ENCODE data around the gene GNS. TPM values are rescaled to one million over a fixed set of nuclear protein-coding genes. Genes with fewer than 3 reads are reported as not detected.

Gene GNS
- total RNA-seq, 1 experiment from 2014 or later, result 55.1 TPM

- POLR2A ChIA-PET (ENCODE audit: unreplicated experiment), result no interaction called here
- no peaks in the 10 kb centered on the region for H4K20me1 ChIP-seq (ENCODE audit: low read length)
Observed at GRCh38 chr12:64681200-64682052, 77.8 kb downstream of the GNS start.

DNA sequence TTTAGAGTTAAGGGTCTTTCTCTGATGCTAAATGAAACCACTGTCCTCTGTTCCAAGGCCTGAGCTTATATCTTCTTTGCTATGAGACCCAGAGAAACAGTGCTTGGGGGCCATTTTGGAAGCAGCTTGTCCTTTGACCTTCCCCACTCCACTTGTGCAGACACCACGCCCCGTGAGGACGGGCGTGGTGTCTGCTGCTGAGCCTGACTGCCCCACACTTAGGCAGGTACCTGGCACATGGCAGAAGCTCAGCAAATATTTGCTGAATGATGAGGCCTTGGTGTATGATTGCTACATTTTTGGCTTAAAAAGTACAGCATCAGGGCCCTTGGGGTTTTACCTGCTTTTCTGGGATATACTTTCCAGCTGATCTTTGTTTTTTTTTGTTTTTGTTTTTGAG is 79.0 kb downstream of the GNS start:
- Histone ChIP-seq H3K4me2 (ENCODE audit: low read length) (peak overlapping the region; percentile 88), H2AFZ (ENCODE audit: low read length) (peak overlapping the region; percentile 54), H3K27me3 (ENCODE audit: low read length) (no peaks in the 10 kb centered on the region), H4K20me1 (ENCODE audit: low read length) (no peaks in the 10 kb centered on the region), H3K27ac (ENCODE audit: low read length) (peak overlapping the region; percentile 93), H3K79me2 (ENCODE audit: low read length) (peaks cover 38% of the 10 kb centered on the region), H3F3A (ENCODE audit: low read length, unreplicated experiment) (peaks cover 3% of the 10 kb centered on the region), H3K9me2 (replicated peaks; ENCODE audit: low read length) (no peaks in the 10 kb centered on the region), H3K4me3 (ENCODE audit: low read length) (peak overlapping the region; percentile 65), H3K9ac (ENCODE audit: low read length) (peak overlapping the region; percentile 65), H3K9me3 (ENCODE audit: low read length) (no peaks in the 10 kb centered on the region), H3K4me1 (ENCODE audit: insufficient read depth, low read length) (peaks cover 44% of the 10 kb centered on the region), H3K36me3 (ENCODE audit: low read depth, low read length) (no peaks in the 10 kb centered on the region)
- ChIA-PET POLR2A (ENCODE audit: unreplicated experiment) (no interaction called here), CTCF (no interaction called here)
- BruUV-seq (replicated peaks), result no TSS peak
- intact Hi-C loops (cut with micrococcal nuclease), result no loop called here
- DNase-seq (peak; percentile 90), ATAC-seq (peak; percentile 81)
- TF ChIP-seq EZH2 (IDR thresholded peaks at IDR 0.05; ENCODE audit: low read length, unreplicated experiment), result no peak
- no peak for TF ChIP-seq EZH2phosphoT487 (IDR thresholded peaks at IDR 0.05; ENCODE audit: borderline replicate concordance, low read length)

More at GRCh38 chr12:64681200-64682052, 77.8 kb downstream of the GNS start:
- H3K4me1 ChIP-seq (ENCODE audit: insufficient read depth, low read length), result peaks cover 36% of the 10 kb centered on the region
- peaks cover 3% of the 10 kb centered on the region for H3F3A ChIP-seq (ENCODE audit: low read length, unreplicated experiment)
- no peak for ATAC-seq
- H3K9me3 ChIP-seq (ENCODE audit: low read length), result no peaks in the 10 kb centered on the region
- no peak overlapping the region for H3K9ac ChIP-seq (ENCODE audit: low read length)
- TF ChIP-seq EZH2phosphoT487 (IDR thresholded peaks at IDR 0.05; ENCODE audit: borderline replicate concordance, low read length), result no peak
- no peak for TF ChIP-seq CTCF (conservative IDR thresholded peaks at IDR 0.05; ENCODE audit: low read depth, low read length)
- TF ChIP-seq EZH2 (IDR thresholded peaks at IDR 0.05; ENCODE audit: low read length, unreplicated experiment), result no peak
- H3K27me3 ChIP-seq (ENCODE audit: low read length), result no peaks in the 10 kb centered on the region
- no peak overlapping the region for H2AFZ ChIP-seq (ENCODE audit: low read length)
- BruUV-seq (replicated peaks), result no TSS peak
- H3K36me3 ChIP-seq (ENCODE audit: low read depth, low read length), result no peaks in the 10 kb centered on the region
- H3K9me2 ChIP-seq (replicated peaks; ENCODE audit: low read length), result no peaks in the 10 kb centered on the region
- DNase-seq, result no peak
- H3K79me2 ChIP-seq (ENCODE audit: low read length), result peaks cover 38% of the 10 kb centered on the region
- intact Hi-C loops (cut with micrococcal nuclease), result no loop called here
- H3K4me2 ChIP-seq (ENCODE audit: low read length), result peak overlapping the region; percentile 88
- CTCF ChIA-PET, result interaction anchor here (0.8 kb wide), 1 partner anchor 11 kb away, joined by 16 read pairs; no protein-coding TSS in a partner anchor
- no peak overlapping the region for H3K4me3 ChIP-seq (ENCODE audit: low read length)
- H3K27ac ChIP-seq (ENCODE audit: low read length), result peak overlapping the region; percentile 93; the same call in 1 of the 2 replicates

- Histone ChIP-seq H3K4me3 (ENCODE audit: low read length) (peak overlapping the region; percentile 65), H3K27me3 (ENCODE audit: low read length) (no peaks in the 10 kb centered on the region), H3K9ac (ENCODE audit: low read length) (peak overlapping the region; percentile 65), H3K4me1 (ENCODE audit: insufficient read depth, low read length) (peaks cover 44% of the 10 kb centered on the region), H3K9me3 (ENCODE audit: low read length) (no peaks in the 10 kb centered on the region), H4K20me1 (ENCODE audit: low read length) (no peaks in the 10 kb centered on the region), H3K4me2 (ENCODE audit: low read length) (peak overlapping the region; percentile 88), H3K27ac (ENCODE audit: low read length) (peak overlapping the region; percentile 93), H3F3A (ENCODE audit: low read length, unreplicated experiment) (peaks cover 3% of the 10 kb centered on the region), H3K79me2 (ENCODE audit: low read length) (peaks cover 38% of the 10 kb centered on the region), H3K9me2 (replicated peaks; ENCODE audit: low read length) (no peaks in the 10 kb centered on the region), H3K36me3 (ENCODE audit: low read depth, low read length) (no peaks in the 10 kb centered on the region), H2AFZ (ENCODE audit: low read length) (peak overlapping the region; percentile 54)
- CTCF ChIA-PET, result no interaction called here
- intact Hi-C loops (cut with micrococcal nuclease), result loop anchor here (1.0 to 2.0 kb wide), 3 partner anchors 13 to 55 kb away; no protein-coding TSS in a partner anchor
- TF ChIP-seq EZH2 (IDR thresholded peaks at IDR 0.05; ENCODE audit: low read length, unreplicated experiment) (no peak), EZH2phosphoT487 (IDR thresholded peaks at IDR 0.05; ENCODE audit: borderline replicate concordance, low read length) (no peak), CTCF (conservative IDR thresholded peaks at IDR 0.05; ENCODE audit: low read depth, low read length) (no peak)
- no TSS peak for BruUV-seq (replicated peaks)
- DNase-seq (peak; percentile 90), ATAC-seq (peak; percentile 82)
- POLR2A ChIA-PET (ENCODE audit: unreplicated experiment), result no interaction called here
Observed at GRCh38 chr12:64679487-64680001, 79.7 kb downstream of the GNS start.

Data from PC-3 (cell line).